Suppressor macrophage (primary cell): Measurements from ENCODE around the gene HK3.

Experiments
- DNase-seq, 4 experiments: peaks; one replicate each; pipeline ENCODE4 v3.0.0-alpha.2; 2020 to 2022

HK3 gene

DNA sequence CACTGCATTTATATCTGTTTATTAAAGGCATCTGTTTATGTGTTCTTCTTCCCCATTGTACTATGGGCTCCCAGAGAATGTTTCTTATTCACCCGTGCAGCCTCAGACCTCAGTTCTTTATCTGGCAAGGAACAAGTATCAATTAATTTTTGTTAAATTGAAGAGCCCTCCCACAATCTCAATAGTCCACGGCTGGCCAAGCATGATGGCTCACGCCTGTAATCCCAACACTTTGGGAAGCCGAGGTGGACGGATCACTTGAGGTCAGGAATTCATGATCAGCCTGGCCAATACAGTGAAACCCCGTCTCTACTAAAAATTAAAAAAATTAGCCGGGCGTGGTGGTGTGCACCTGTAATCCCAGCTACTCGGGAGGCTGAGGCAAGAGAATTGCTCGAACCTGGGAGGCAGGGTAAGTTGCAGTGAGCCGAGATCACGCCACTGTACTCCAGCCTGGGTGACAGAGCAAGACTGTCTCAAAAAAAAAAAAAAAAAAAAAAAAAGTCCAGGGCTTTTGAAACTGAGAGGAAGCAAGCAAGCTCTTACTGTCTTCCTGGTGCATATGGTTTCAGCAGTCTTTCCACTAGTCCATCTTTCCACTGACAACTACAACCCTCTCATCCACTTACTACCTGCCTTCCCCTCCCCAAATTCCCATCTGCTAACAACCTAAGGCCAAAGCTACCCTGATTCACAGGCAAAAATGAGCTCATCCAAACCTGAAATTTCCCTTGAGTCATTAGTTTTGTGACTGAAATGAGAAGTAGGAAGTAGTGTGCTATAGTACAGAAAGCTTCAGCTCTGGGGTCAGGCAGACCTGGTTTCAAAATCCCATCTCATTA lies 2.3 kb upstream of the HK3 start:
- DNase-seq = peak; percentile 69 to 89 (median 81)

GRCh38 chr5:176900780-176901204 lies 1.6 kb upstream of the HK3 start:
- DNase-seq = no peak

DNA sequence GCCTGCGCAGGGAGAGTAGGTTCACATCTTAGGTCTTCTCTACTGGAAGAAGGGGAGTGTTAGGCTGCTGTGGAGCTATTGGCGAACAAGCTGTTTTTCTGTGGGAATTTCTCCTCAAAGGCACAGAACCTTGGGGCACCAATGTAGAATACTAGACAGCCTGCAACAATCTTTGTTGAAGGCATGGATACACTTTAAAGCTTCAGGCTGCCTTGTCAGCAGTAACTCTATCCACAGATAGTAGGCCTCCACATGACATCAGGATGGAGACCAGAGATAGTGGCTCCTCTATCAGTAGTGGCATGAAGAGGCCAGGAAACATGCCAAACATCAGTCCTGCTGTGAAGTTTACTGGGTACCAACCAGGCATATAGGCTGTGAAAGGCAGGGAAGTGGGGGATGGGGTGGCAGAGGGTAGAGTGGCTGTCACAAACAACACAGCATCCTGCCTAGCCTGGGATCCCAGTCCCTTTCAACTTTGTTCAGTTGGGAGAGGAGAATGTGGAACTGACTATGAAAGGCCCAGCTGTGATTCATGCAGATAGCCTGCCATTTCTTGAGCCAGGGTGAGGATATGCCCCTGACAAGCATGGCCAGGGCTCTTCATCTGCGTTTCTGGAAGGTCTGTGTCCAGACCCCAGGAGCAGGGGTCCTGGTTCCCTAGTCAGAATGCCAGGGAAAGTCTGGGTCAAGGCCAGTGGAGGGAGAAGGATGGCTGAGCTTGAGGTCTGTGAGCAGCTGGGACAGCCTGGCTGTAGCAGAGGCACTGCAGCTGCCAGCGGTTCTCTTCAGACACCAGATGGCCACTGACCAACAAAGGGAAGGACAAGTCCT lies 1.0 kb upstream of the HK3 start:
- DNase-seq = peak in 2 of 4 experiments; percentile 39 to 43

GRCh38 chr5:176897263-176897662 lies 1.9 kb downstream of the HK3 start:
- DNase-seq = peak; percentile 43 to 76 (median 72)

GRCh38 chr5:176895831-176896230 lies 3.3 kb downstream of the HK3 start:
- peak in 2 of 4 experiments; percentile 25 to 35 for DNase-seq

DNA sequence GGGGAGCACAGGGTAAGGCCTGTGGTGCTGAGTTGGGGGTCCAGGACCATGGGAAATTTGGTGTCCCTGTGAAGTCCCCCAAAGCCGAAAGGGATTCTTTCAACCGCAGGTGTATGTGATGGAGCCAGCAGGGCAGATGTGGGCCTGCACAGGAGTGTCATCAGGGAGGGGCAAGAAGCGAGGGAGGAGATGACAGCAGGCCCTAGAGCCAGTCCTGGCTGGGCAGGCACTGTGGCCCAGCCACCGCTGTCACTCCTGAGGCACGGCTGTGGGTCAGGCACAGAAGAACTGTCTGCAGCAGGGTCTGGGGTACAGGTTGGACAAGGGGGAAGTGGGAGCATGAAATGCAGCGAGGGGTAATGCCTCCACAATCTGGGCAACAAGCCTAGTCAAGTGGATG lies 4.8 kb downstream of the HK3 start:
- DNase-seq = peak in 1 of 4 experiments; percentile 4

DNA sequence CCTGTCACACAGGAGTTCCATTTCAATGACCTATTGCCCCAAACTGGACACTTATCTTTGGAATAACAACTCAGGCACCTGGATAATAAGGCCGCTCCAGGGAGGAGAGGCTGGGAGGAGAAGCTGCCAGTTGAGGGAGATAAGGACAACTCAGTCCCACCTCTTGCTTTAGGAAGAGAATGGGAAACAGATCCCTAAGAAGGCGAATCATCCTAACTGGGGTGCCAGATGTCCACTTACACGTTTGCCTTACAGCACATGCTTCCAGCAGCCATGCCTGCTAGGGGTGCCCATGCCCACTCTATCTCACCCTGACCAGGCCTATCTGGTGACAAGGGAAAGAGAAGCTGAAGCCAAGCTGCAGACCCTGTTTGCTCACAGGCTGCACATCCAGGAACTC lies 6.5 kb downstream of the HK3 start:
- peak in 1 of 4 experiments; percentile 2 for DNase-seq

GRCh38 chr5:176891331-176891958 lies 7.7 kb downstream of the HK3 start:
- DNase-seq = no peak

DNA sequence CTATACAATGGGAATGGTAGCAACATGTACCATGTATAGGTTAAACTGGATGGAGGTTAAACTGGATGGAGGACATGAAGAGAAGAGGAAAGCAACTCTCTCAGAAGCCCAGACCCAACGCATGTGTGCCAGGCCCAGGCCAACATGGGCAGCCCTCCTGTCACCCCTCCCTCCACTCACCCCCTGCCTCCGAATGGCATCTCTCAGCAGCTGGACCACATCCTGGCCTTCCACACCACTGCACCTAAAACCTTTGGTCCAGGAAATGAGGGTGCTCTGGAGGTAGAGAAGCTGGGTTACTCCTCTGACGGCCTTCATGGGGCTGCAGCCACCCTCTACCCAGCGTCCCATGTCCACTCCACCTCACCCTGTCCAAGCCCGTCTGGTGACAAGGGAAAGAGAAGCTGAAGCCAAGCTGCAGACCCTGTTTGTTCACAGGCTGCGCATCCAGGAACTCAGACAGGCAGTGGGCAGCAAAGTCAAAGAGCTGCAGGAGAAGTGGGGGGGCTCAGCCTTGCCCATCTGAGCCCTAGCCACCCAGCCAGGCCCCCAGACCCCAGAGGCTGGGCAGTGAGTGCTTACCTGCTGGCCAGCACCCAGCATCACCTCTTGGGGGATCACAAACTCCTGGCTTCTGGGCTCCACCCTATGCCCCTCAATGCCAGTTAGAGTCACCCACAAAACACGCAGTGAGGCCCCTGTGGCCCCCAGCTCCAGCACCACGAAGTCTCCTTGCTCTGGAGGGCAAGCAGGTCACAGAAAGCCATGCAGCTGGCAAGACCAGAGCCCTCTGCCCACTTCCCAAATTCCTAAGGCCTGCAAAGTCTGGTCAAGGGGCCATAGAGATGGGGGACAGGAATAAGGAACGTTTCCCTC lies 8.5 kb downstream of the HK3 start:
- no peak for DNase-seq

DNA sequence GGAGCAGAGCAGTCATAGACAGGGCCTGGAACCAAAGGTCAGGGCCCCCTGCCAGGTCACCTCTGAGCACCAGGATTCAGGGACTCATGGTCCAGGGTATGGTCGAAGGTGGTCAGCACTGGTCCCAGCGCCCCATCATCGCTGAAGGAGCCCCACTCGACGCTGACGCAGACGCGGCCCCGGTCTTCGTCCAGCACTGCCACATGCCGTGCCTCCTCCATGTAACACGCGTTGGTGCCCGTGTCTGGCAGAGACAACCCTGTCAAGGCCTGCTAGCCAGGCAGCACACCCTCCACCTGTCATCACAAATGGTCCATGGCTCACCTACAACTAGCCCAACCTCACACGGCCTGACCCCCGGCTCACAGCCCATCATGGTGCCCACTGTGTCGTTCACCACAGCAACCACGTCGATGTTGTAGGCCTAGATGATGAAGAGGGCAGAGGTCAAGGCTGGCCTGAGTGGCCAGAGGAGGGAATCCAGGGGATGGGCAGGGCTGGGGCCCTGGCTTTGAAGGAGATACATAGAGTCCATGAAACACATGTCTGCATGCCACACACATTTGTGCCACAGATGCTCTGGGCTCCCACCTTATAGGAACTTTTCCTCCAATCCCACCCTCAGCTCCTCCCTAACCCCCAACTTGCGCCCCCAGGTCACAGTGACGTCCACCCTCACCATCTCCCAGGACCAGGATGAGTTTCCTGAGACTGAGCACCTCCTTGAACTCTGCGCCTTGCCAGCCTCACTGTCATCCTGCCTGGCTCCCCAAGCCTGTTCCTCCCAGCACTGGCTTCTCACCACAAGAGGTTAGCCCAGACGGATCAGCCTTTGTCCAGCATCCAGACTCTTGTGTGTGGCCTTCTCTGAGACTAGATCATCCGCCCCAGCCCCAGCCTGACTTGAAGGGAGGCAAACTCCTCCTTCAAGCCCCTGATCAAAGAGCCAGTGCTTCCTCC lies 9.5 kb downstream of the HK3 start:
- DNase-seq = peak in 1 of 4 experiments; percentile 2

DNA sequence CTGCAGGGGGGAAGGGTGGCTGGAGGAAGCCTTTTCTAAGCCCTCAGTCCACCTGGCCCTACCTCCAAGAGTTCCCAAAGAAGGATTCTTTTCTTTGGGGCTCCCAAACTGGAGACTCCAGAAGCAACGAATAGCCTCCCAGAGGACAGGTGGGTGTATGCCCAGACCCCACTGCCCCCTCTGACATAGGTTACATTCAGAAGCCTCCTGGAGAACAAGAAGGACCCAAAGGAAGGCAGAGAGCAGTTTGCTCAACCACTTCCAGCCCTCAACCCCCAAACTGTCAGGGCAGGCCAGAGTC lies 10.3 kb downstream of the HK3 start:
- DNase-seq = no peak

- peak in 1 of 4 experiments; percentile 3 for DNase-seq
Observed at GRCh38 chr5:176888016-176888864, 10.9 kb downstream of the HK3 start.

DNA sequence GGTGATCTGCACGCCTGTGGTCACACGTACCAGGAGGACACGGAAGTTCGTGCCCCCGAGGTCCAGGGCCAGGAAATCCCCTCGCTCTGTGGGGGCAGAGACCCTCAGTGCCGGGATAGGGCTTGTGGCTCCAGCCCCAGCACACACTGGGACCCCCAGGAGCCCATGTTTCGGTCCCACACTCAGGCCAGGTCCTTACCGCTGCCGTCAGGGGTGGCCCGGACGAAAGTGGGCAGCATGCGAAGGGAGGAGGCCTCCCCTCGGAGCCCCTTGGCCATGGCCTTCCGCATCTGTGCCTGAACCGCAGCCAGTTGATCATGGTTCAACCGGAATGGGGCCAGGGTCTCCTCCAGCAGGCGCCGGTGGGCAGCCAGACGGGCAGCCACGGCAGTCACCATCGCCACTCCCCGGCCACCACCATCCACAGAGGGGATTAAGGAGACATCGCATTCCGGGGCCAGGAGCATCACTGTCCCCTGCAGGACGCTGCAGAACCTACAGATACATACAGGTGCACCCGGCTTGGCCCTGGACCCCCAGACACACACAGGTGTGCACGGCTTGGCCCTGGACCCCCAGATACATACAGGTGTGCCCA lies 11.8 kb downstream of the HK3 start:
- DNase-seq = no peak

GRCh38 chr5:176886336-176887251 lies 12.6 kb downstream of the HK3 start:
- DNase-seq = peak in 2 of 4 experiments; percentile 3 to 6

DNA sequence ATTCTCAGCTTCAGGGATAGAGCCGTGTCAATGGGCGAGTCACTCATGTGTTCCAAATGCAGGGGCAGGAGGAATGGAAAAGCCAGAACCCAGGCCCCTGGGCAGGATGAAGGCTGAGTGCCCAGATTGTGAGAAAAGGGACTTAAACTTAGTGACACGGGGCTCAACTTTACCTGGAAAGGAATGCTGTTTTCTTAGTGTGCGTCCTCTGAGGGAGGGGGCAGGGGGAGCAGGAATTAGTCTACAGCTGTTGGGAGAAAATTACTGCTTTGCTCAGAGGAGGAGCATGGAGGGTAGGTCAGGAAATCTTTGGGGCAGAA lies 14.6 kb downstream of the HK3 start:
- no peak for DNase-seq

DNA sequence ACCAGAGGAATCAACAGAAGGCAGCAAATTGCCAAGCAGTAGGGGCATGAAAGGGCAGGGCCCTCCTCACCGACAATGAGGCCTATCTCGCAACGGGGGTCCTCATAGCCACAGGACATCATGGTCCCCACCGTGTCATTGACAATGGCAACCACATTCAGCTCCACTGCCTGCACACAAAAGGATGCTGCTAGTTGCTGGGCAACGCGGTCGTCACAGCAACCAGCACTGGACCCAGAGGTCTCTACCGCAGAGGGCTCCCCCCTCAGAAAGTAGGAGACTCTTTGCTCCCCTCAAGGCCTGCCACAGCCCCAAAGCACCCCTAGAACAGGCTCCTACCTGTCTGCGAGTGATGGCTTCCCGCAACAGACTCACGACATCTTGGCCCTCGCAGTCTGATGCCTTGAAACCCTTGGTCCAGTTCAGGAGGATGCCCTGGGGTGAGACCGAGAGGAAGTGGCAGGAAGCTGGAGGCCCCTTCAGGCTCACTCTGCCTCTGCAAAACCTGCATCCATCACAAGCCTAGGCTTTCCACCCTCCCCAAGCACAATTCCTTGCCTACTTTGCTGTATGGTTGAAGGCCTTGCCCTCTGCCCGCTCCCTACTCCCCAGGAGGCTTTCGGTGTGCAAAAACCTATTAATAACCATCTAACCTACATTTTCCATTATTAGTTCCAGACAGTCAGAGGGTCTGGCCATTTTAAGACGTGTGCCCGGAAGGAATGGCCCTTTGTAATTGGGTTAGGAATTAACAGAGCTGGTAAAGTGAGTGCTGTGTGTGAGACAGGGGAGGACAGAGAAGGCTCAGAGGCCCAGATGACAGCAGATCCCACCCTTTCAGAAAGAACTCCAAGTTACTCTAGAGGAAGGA lies 15.2 kb downstream of the HK3 start:
- no peak for DNase-seq

DNA sequence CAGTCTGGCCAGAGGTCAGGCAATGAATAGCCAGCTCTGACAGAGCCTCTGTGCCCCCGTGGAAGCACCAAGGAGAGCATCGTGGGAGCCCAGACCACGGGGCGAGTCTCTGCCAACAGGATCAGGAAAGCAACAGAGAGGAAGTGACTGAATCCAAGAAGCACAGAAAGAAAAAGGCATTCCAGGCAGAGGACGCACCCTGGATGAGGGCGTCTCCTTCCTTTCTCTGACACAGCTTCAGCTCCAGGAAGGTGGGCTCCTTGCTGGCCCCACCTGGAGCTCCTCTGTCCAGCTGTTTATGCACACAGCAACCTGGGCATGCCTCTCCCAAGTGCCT lies 16.6 kb downstream of the HK3 start:
- DNase-seq = no peak
